T-cell (primary cell): ENCODE measurements around the gene KREMEN1. TPM values are rescaled to one million over a fixed set of nuclear protein-coding genes. Genes with fewer than 3 reads are reported as not detected.

ENCODE experiments used
- ATAC-seq, 4 experiments: fragments of 200-7000 bp in 3 of 4; fragments of 150-1000 bp in 1 of 4; cut with Tn5 transposase; replicated peaks in 1 of 4; 1 replicate in 3 of 4; 2 replicates in 1 of 4; pipeline ENCODE4 v1.10.0; 2021; ENCODE audit warnings: moderate library complexity in 3 of 4, mild to moderate bottlenecking in 2 of 4, moderate number of reproducible peaks in 1 of 4
- CTCF ChIA-PET, 2 donors: fragments of 300-600 bp; sonication (Branson Sonifier 250); formaldehyde crosslinking; loops; one replicate each; lab custom pipeline; 2022; ENCODE audit warnings: antibody characterized with exemption in 2 of 2; lab: Charles Lee
- POLR2A ChIA-PET, 2 donors: fragments of 300-600 bp; sonication (Branson Sonifier 250); formaldehyde crosslinking; loops; one replicate each; lab custom pipeline; 2022; ENCODE audit warnings: antibody characterized with exemption in 2 of 2; lab: Charles Lee
- DNase-seq, 35 experiments: peaks; one replicate each; pipeline versions ENCODE4 v3.0.0 to v3.0.0-alpha.2; 2013 to 2023
- H3K27ac ChIP-seq: one replicate; pipeline ENCODE4 v1.5.1; 2013; ENCODE audit warnings: low read length
- H3K27me3 ChIP-seq, 2 experiments: replicated peaks in 1 of 2; 1 replicate in 1 of 2; 2 replicates in 1 of 2; pipeline versions ENCODE4 v1.6.1 to v1.7.0; 2013; ENCODE audit warnings: low read length in 1 of 2, mixed read lengths in 1 of 2; ENCODE audit not compliant: control insufficient read depth in 2 of 2, insufficient read depth in 2 of 2; ENCODE audit errors: extremely low read depth in 1 of 2
- H3K36me3 ChIP-seq, 2 donors: 1 replicate in 1 of 2; 2 replicates in 1 of 2; pipeline versions ENCODE4 v1.6.1 to v1.7.0; 2013; ENCODE audit warnings: low read length in 1 of 2; ENCODE audit not compliant: control insufficient read depth in 2 of 2, insufficient read depth in 1 of 2; ENCODE audit errors: extremely low read depth in 1 of 2
- H3K4me1 ChIP-seq, 2 experiments: 1 replicate in 1 of 2; 2 replicates in 1 of 2; pipeline versions ENCODE4 v1.6.1 to v1.7.0; 2013; ENCODE audit warnings: low read length in 2 of 2, mixed read lengths in 1 of 2; ENCODE audit not compliant: insufficient read depth in 2 of 2, control insufficient read depth in 1 of 2; ENCODE audit errors: extremely low read depth in 1 of 2
- H3K4me3 ChIP-seq, 2 donors: 1 replicate in 1 of 2; 2 replicates in 1 of 2; pipeline versions ENCODE4 v1.5.1 to v1.7.0; 2013; ENCODE audit warnings: mild to moderate bottlenecking in 2 of 2, low read length in 1 of 2, moderate library complexity in 1 of 2; ENCODE audit not compliant: control insufficient read depth in 1 of 2; ENCODE audit errors: extremely low read depth in 1 of 2
- H3K9me3 ChIP-seq: 2 replicates; pipeline ENCODE4 v1.7.0; 2013
- H3K27ac Mint-ChIP-seq, 2 donors: one replicate each; pipeline ENCODE4 v1.8.0; 2020 to 2021; ENCODE audit warnings: mild to moderate bottlenecking in 2 of 2, mixed read lengths in 2 of 2
- H3K27me3 Mint-ChIP-seq, 2 donors: one replicate each; pipeline ENCODE4 v1.8.0; 2021 to 2022; ENCODE audit warnings: mixed read lengths in 2 of 2
- H3K36me3 Mint-ChIP-seq: one replicate; pipeline ENCODE4 v1.8.0; 2021; ENCODE audit warnings: mixed read lengths
- H3K4me1 Mint-ChIP-seq, 3 donors: one replicate each; pipeline ENCODE4 v1.8.0; 2020 to 2022; ENCODE audit warnings: mixed read lengths in 3 of 3, mild to moderate bottlenecking in 1 of 3
- H3K4me3 Mint-ChIP-seq, 3 donors: one replicate each; pipeline ENCODE4 v1.8.0; 2020 to 2022; ENCODE audit warnings: mild to moderate bottlenecking in 3 of 3, mixed read lengths in 3 of 3, moderate library complexity in 3 of 3
- H3K9me3 Mint-ChIP-seq, 3 donors: one replicate each; pipeline ENCODE4 v1.8.0; 2020 to 2022; ENCODE audit warnings: mixed read lengths in 3 of 3
- WGBS: methylation state at CpG from one replicate; pipeline ENCODE4 v1.1.5; 2013; ENCODE audit warnings: missing lambda C conversion rate; ENCODE audit not compliant: insufficient coverage; 5-methylcytosine and 5-hydroxymethylcytosine counted together
- total RNA-seq, 35 experiments: library from RNA in 6 of 35; stranded (reverse) in 6 of 35; fragments of 120-200 nt in 1 of 35; gene quantifications; one replicate each; pipeline versions ENCODE4 v1.2.1 to v1.2.4 and lab custom pipeline; 2013 to 2026

KREMEN1 gene
- total RNA-seq, 5 donors from 2014 or later (not counting 1 experiment from before 2014, with no cell fraction given): 0.20 to 0.25 (median 0.20) TPM; not detected in 2

- CTCF ChIA-PET: no interaction called here
These were observed 20.9 kb downstream of the KREMEN1 start for GRCh38 chr22:29093501-29094300.

GRCh38 chr22:29095459-29095858, 22.6 kb downstream of the KREMEN1 start:
- H3K36me3 Mint-ChIP-seq: no peaks in the 10 kb centered on the region
- no peaks in the 10 kb centered on the region for H3K4me1 ChIP-seq
- no peak overlapping the region for H3K4me3 ChIP-seq
- no peak overlapping the region for H3K27ac Mint-ChIP-seq
- no peaks in the 10 kb centered on the region for H3K4me1 Mint-ChIP-seq
- no peaks in the 10 kb centered on the region for H3K9me3 Mint-ChIP-seq
- H3K4me3 Mint-ChIP-seq: no peak overlapping the region
- ChIA-PET POLR2A (interaction anchor here (0.5 to 0.6 kb wide), 2 partner anchors 99 to 529 kb away, joined by 5 to 9 read pairs; no protein-coding TSS in a partner anchor), CTCF (no interaction called here)
- peaks cover 7 to 14% of the 10 kb centered on the region in 2 donors for H3K27me3 Mint-ChIP-seq
- WGBS: 100% methylated on average over 1 of the region's 2 CpGs
- H3K27ac ChIP-seq: no peak overlapping the region
- peaks cover 0 to 2% of the 10 kb centered on the region in 2 experiments for H3K27me3 ChIP-seq
- ATAC-seq (no peak), DNase-seq (no peak)
- H3K36me3 ChIP-seq: no peaks in the 10 kb centered on the region
- H3K9me3 ChIP-seq: no peaks in the 10 kb centered on the region

More at GRCh38 chr22:29093501-29094300, 20.9 kb downstream of the KREMEN1 start:
- Histone ChIP-seq H3K27me3 (peaks cover 0 to 8% of the 10 kb centered on the region in 2 experiments), H3K27ac (no peak overlapping the region), H3K9me3 (no peaks in the 10 kb centered on the region), H3K36me3 (no peaks in the 10 kb centered on the region), H3K4me1 (no peaks in the 10 kb centered on the region), H3K4me3 (no peak overlapping the region)
- Mint-ChIP-seq H3K4me3 (no peak overlapping the region), H3K27me3 (peaks cover 12 to 25% of the 10 kb centered on the region in 2 donors), H3K4me1 (no peaks in the 10 kb centered on the region), H3K9me3 (no peaks in the 10 kb centered on the region), H3K27ac (no peak overlapping the region), H3K36me3 (no peaks in the 10 kb centered on the region)
- ATAC-seq (no peak), DNase-seq (no peak)
- POLR2A ChIA-PET: interaction anchor here in 1 of 2 donors (0.6 kb wide), 1 partner anchor 47 kb away, joined by 5 read pairs; no protein-coding TSS in a partner anchor
- WGBS: 54% methylated on average over 2 of the region's 4 CpGs

GRCh38 chr22:29096736-29097669, 24.2 kb downstream of the KREMEN1 start:
- POLR2A ChIA-PET: no interaction called here
- ATAC-seq (no peak), DNase-seq (no peak)
- CTCF ChIA-PET: no interaction called here
- Histone ChIP-seq H3K9me3 (no peaks in the 10 kb centered on the region), H3K4me1 (no peaks in the 10 kb centered on the region), H3K4me3 (no peak overlapping the region), H3K27me3 (no peaks in the 10 kb centered on the region), H3K27ac (no peak overlapping the region), H3K36me3 (no peaks in the 10 kb centered on the region)
- no peaks in the 10 kb centered on the region for H3K4me1 Mint-ChIP-seq
- no peaks in the 10 kb centered on the region for H3K36me3 Mint-ChIP-seq
- H3K4me3 Mint-ChIP-seq: no peak overlapping the region
- peaks cover under 1 to 10% of the 10 kb centered on the region in 2 donors for H3K27me3 Mint-ChIP-seq
- WGBS: 91% methylated on average over 7 of the region's 13 CpGs
- no peaks in the 10 kb centered on the region for H3K9me3 Mint-ChIP-seq
- H3K27ac Mint-ChIP-seq: no peak overlapping the region

- Mint-ChIP-seq H3K9me3 (no peaks in the 10 kb centered on the region), H3K4me3 (no peak overlapping the region), H3K36me3 (no peaks in the 10 kb centered on the region), H3K27me3 (peaks cover 0 to 5% of the 10 kb centered on the region in 2 donors), H3K4me1 (no peaks in the 10 kb centered on the region), H3K27ac (no peak overlapping the region)
- POLR2A ChIA-PET: no interaction called here
- DNase-seq (no peak), ATAC-seq (no peak)
- H3K4me3 ChIP-seq: no peak overlapping the region
- no peaks in the 10 kb centered on the region for H3K9me3 ChIP-seq
- H3K4me1 ChIP-seq: no peaks in the 10 kb centered on the region
- no peaks in the 10 kb centered on the region for H3K27me3 ChIP-seq
- no peak overlapping the region for H3K27ac ChIP-seq
- CTCF ChIA-PET: no interaction called here
- no peaks in the 10 kb centered on the region for H3K36me3 ChIP-seq
- WGBS: 100% methylated on average over 2 of the region's 2 CpGs
These were observed 25.5 kb downstream of the KREMEN1 start for GRCh38 chr22:29098296-29098695.

GRCh38 chr22:29102300-29102699, 29.5 kb downstream of the KREMEN1 start:
- no peak overlapping the region for H3K27ac ChIP-seq
- H3K4me3 ChIP-seq: no peak overlapping the region
- H3K27me3 ChIP-seq: peaks cover 0 to 5% of the 10 kb centered on the region in 2 experiments
- Mint-ChIP-seq H3K9me3 (no peaks in the 10 kb centered on the region), H3K27me3 (peaks cover 0 to 5% of the 10 kb centered on the region in 2 donors), H3K36me3 (no peaks in the 10 kb centered on the region), H3K27ac (no peak overlapping the region), H3K4me1 (no peaks in the 10 kb centered on the region), H3K4me3 (no peak overlapping the region)
- H3K4me1 ChIP-seq: no peaks in the 10 kb centered on the region
- H3K36me3 ChIP-seq: no peaks in the 10 kb centered on the region
- POLR2A ChIA-PET: no interaction called here
- WGBS: no CpG with 5 or more reads among the region's 2 CpGs
- CTCF ChIA-PET: no interaction called here
- H3K9me3 ChIP-seq: no peaks in the 10 kb centered on the region
- no peak for ATAC-seq
- DNase-seq: no peak

GRCh38 chr22:29103121-29103520, 30.3 kb downstream of the KREMEN1 start:
- Mint-ChIP-seq H3K9me3 (no peaks in the 10 kb centered on the region), H3K4me1 (no peaks in the 10 kb centered on the region), H3K27ac (no peak overlapping the region), H3K36me3 (no peaks in the 10 kb centered on the region), H3K4me3 (no peak overlapping the region), H3K27me3 (peaks cover 0 to 12% of the 10 kb centered on the region in 2 donors)
- Histone ChIP-seq H3K27ac (no peak overlapping the region), H3K4me1 (no peaks in the 10 kb centered on the region), H3K36me3 (no peaks in the 10 kb centered on the region), H3K4me3 (no peak overlapping the region), H3K9me3 (no peaks in the 10 kb centered on the region), H3K27me3 (peaks cover 0 to 13% of the 10 kb centered on the region in 2 experiments)
- ChIA-PET POLR2A (interaction anchor here in 1 of 2 donors (0.6 kb wide), 1 partner anchor 46 kb away, joined by 3 read pairs; no protein-coding TSS in a partner anchor), CTCF (interaction anchor here in 1 of 2 donors (0.5 kb wide), 1 partner anchor 982 kb away, joined by 3 read pairs; no protein-coding TSS in a partner anchor)
- WGBS: 63% methylated on average over 1 of the region's 1 CpG
- DNase-seq (no peak), ATAC-seq (no peak)
